ENCODE results near the gene SLCO2A1. TPM values are rescaled to one million over a fixed set of nuclear protein-coding genes. Genes with fewer than 3 reads are reported as not detected.

Gene SLCO2A1
- total RNA-seq, 4 donors from 2014 or later, result 7.8 to 12.0 (median 11.1) TPM

- H3K27me3 ChIP-seq, result no peaks in the 10 kb centered on the region
- H3K4me1 ChIP-seq, result peaks cover 0 to 2% (median 0%) of the 10 kb centered on the region in 3 donors
- H3K9me3 ChIP-seq, result no peaks in the 10 kb centered on the region
- no peak overlapping the region for H3K4me3 ChIP-seq
- H3K27ac ChIP-seq, result no peak overlapping the region
- TF ChIP-seq POLR2A (IDR thresholded peaks at IDR 0.05) (no peak), EP300 (IDR thresholded peaks at IDR 0.05) (no peak), POLR2AphosphoS5 (IDR thresholded peaks at IDR 0.05) (no peak)
- TF ChIP-seq, protein P1, sequence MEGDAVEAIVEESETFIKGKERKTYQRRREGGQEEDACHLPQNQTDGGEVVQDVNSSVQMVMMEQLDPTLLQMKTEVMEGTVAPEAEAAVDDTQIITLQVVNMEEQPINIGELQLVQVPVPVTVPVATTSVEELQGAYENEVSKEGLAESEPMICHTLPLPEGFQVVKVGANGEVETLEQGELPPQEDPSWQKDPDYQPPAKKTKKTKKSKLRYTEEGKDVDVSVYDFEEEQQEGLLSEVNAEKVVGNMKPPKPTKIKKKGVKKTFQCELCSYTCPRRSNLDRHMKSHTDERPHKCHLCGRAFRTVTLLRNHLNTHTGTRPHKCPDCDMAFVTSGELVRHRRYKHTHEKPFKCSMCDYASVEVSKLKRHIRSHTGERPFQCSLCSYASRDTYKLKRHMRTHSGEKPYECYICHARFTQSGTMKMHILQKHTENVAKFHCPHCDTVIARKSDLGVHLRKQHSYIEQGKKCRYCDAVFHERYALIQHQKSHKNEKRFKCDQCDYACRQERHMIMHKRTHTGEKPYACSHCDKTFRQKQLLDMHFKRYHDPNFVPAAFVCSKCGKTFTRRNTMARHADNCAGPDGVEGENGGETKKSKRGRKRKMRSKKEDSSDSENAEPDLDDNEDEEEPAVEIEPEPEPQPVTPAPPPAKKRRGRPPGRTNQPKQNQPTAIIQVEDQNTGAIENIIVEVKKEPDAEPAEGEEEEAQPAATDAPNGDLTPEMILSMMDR (IDR thresholded peaks at IDR 0.05), result no peak
- no peaks in the 10 kb centered on the region for H3K36me3 ChIP-seq
- no peak for ATAC-seq
- WGBS, 2 donors (ENCODE audit: low coverage in 1 of 2), result 80 to 95% methylated on average over 2 to 3 of the region's 8 CpGs
These were observed 6.1 kb upstream of the SLCO2A1 start for GRCh38 chr3:134035836-134036235.

DNA sequence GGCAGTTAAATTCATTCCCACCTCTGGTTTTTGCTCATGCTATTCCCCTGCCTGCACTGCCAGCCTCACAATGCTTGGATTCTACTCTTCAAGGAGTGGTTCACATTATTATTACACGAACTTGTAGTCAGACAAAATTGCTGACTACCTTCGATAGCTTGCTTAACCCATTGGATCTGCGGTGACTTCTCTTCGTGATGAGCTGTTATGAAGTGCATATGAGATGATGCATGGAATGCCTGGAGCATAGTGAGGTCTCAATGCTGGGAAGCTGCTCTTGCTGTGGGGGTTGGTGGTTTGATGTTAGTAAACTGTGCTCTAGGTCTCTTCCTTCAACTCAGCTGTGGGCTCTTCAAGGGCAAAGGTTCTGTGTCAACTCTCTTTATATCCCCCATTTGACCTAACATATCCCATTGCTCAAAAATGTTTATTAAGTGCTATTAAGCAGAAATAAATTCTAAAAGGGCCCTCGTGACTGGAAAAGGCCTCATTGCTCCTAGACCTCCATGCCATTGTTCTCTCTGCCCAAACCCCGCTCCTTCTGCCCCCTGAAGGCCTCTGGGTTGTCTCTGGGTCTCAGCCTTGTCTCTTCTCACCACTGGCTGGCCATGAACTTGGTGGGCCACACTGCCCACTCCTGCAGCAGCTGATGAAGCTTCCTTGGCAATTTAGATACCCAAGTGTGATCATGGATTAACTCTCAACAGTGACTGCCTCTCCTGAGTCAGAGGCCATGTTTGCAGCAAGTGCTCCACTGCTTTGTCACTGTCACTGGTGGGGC, 4.5 kb upstream of the SLCO2A1 start:
- H3K4me3 ChIP-seq, result no peak overlapping the region
- no peak overlapping the region for H3K27ac ChIP-seq
- H3K4me1 ChIP-seq, result peaks cover 0 to 18% (median 4%) of the 10 kb centered on the region in 3 donors
- TF ChIP-seq POLR2A (IDR thresholded peaks at IDR 0.05) (no peak), EP300 (IDR thresholded peaks at IDR 0.05) (no peak), POLR2AphosphoS5 (IDR thresholded peaks at IDR 0.05) (no peak)
- TF ChIP-seq, protein P1 (IDR thresholded peaks at IDR 0.05), result no peak
- no peak for ATAC-seq
- 90 to 97% methylated on average over 4 to 5 of the region's 6 CpGs for WGBS, 2 donors (ENCODE audit: low coverage in 1 of 2)
- no peaks in the 10 kb centered on the region for H3K9me3 ChIP-seq
- no peaks in the 10 kb centered on the region for H3K36me3 ChIP-seq
- peaks cover 10% of the 10 kb centered on the region for H3K27me3 ChIP-seq

DNA sequence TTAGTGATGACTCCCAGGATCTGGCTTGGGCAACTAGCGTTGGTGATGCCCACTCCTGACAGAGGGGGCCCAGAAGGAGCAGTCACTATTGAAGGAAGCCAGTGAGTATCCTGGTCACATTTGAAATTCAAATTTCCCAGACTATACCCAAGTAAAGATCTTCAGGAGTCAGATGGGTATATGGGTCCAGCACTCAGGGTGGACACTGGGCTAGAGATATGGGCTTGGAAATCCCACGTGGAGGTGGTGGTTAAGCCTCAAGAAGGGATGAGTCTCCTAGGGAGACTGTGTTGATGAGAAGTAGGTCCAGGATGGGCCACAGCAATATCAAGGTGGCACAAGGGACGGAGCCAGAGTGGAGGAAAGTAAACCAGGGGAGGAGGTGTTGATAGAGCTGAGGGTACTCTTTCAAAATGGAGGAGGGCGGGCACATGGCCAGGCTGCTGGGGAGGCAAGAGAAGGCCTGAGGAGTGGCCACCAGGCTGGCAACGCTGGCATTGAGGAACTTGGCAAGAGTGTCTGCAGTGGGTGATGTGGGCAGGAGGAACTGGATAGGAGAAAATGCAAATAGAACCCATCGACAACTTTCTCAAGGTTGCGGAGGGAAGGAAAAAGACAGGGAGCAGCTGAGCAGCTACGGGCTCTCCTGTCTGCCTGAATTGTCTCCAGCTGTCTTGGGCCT, 3.7 kb upstream of the SLCO2A1 start:
- TF ChIP-seq EP300 (IDR thresholded peaks at IDR 0.05) (no peak), POLR2A (IDR thresholded peaks at IDR 0.05) (no peak), POLR2AphosphoS5 (IDR thresholded peaks at IDR 0.05) (no peak)
- TF ChIP-seq, protein P1 (IDR thresholded peaks at IDR 0.05), result no peak
- H3K27me3 ChIP-seq, result peaks cover 17% of the 10 kb centered on the region
- WGBS, 2 donors (ENCODE audit: low coverage in 1 of 2), result 81 to 89% methylated on average over 5 to 8 of the region's 8 CpGs

GRCh38 chr3:134031348-134031915, 1.7 kb upstream of the SLCO2A1 start:
- TF ChIP-seq POLR2A (IDR thresholded peaks at IDR 0.05) (no peak), POLR2AphosphoS5 (IDR thresholded peaks at IDR 0.05) (no peak), EP300 (IDR thresholded peaks at IDR 0.05) (no peak)
- TF ChIP-seq, protein P1 (IDR thresholded peaks at IDR 0.05), result no peak
- Histone ChIP-seq H3K27me3 (peaks cover 23% of the 10 kb centered on the region), H3K4me1 (peaks cover 0 to 25% (median 8%) of the 10 kb centered on the region in 3 donors), H3K27ac (no peak overlapping the region), H3K9me3 (no peaks in the 10 kb centered on the region), H3K36me3 (no peaks in the 10 kb centered on the region), H3K4me3 (no peak overlapping the region)
- no peak for ATAC-seq
- 86 to 94% methylated on average over 2 to 3 of the region's 4 CpGs for WGBS, 2 donors (ENCODE audit: low coverage in 1 of 2)

More for the DNA sequence above, 3.7 kb upstream of the SLCO2A1 start:
- Histone ChIP-seq H3K36me3 (no peaks in the 10 kb centered on the region), H3K9me3 (no peaks in the 10 kb centered on the region), H3K4me1 (peaks cover 0 to 25% (median 8%) of the 10 kb centered on the region in 3 donors), H3K4me3 (no peak overlapping the region), H3K27ac (no peak overlapping the region)
- ATAC-seq, result no peak

Measured in gastroesophageal sphincter (tissue), 4 donors.